Central memory CD8-positive, alpha-beta T cell (primary cell): ENCODE measurements around the gene SCNN1B.
"Not testable (repeated sequence)": the region's sequence is repeated elsewhere in the genome, so short reads cannot be mapped to it uniquely, and the experiment has no call there.

ENCODE experiments used
- ATAC-seq: fragments of 150-1000 bp; cut with Tn5 transposase; replicated peaks from 2 replicates; pipeline ENCODE4 v1.10.0; 2022; ENCODE audit warnings: mild to moderate bottlenecking, moderate FRiP score, moderate number of reproducible peaks; ENCODE audit not compliant: poor library complexity, severe bottlenecking; ENCODE audit errors: extremely low read depth
- DNase-seq, 2 donors: peaks; one replicate each; pipeline ENCODE4 v3.0.0; 2021; ENCODE audit warnings: low spot score in 2 of 2
- H3K27ac Mint-ChIP-seq: one replicate; pipeline ENCODE4 v1.8.0; 2022; ENCODE audit warnings: low read depth, mild to moderate bottlenecking, moderate library complexity, mixed read lengths
- H3K27me3 Mint-ChIP-seq: one replicate; pipeline ENCODE4 v1.8.0; 2022; ENCODE audit warnings: mixed read lengths
- H3K36me3 Mint-ChIP-seq: one replicate; pipeline ENCODE4 v1.8.0; 2022; ENCODE audit warnings: mild to moderate bottlenecking, moderate library complexity, mixed read lengths; ENCODE audit not compliant: insufficient read depth
- H3K4me1 Mint-ChIP-seq: one replicate; pipeline ENCODE4 v1.8.0; 2022; ENCODE audit warnings: mixed read lengths
- H3K4me3 Mint-ChIP-seq: one replicate; pipeline ENCODE4 v1.8.0; 2022; ENCODE audit warnings: mild to moderate bottlenecking, moderate library complexity, mixed read lengths
- H3K9me3 Mint-ChIP-seq: one replicate; pipeline ENCODE4 v1.8.0; 2022; ENCODE audit warnings: mixed read lengths

The SCNN1B gene

GRCh38 chr16:23374721-23375510 is 72.8 kb downstream of the SCNN1B start:
- no peak overlapping the region for H3K27ac Mint-ChIP-seq
- ATAC-seq, result no peak
- no peak for DNase-seq
- H3K4me3 Mint-ChIP-seq, result no peak overlapping the region
- no peaks in the 10 kb centered on the region for H3K36me3 Mint-ChIP-seq
- peaks cover 53% of the 10 kb centered on the region for H3K27me3 Mint-ChIP-seq
- no peaks in the 10 kb centered on the region for H3K4me1 Mint-ChIP-seq
- no peaks in the 10 kb centered on the region for H3K9me3 Mint-ChIP-seq

DNA sequence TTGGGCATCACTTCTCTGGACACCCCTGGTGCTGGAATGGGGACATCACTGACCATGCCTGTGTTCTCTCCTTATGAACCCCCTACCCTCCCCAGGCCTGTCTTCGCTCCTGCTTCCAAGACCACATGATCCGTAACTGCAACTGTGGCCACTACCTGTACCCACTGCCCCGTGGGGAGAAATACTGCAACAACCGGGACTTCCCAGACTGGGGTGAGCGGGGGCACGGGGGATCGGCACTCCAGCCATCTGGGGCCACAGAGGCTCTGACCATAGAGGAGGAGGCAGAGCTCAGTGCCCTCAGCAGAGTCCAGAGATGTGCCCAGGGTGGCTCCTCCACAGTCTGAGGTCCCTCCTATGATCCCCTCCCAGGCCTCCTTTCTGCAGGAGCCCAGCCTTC is 73.5 kb downstream of the SCNN1B start:
- no peaks in the 10 kb centered on the region for H3K4me1 Mint-ChIP-seq
- no peak overlapping the region for H3K4me3 Mint-ChIP-seq
- H3K27me3 Mint-ChIP-seq, result peaks cover 46% of the 10 kb centered on the region
- no peak for DNase-seq
- ATAC-seq, result no peak
- no peak overlapping the region for H3K27ac Mint-ChIP-seq
- H3K36me3 Mint-ChIP-seq, result no peaks in the 10 kb centered on the region
- H3K9me3 Mint-ChIP-seq, result no peaks in the 10 kb centered on the region

DNA sequence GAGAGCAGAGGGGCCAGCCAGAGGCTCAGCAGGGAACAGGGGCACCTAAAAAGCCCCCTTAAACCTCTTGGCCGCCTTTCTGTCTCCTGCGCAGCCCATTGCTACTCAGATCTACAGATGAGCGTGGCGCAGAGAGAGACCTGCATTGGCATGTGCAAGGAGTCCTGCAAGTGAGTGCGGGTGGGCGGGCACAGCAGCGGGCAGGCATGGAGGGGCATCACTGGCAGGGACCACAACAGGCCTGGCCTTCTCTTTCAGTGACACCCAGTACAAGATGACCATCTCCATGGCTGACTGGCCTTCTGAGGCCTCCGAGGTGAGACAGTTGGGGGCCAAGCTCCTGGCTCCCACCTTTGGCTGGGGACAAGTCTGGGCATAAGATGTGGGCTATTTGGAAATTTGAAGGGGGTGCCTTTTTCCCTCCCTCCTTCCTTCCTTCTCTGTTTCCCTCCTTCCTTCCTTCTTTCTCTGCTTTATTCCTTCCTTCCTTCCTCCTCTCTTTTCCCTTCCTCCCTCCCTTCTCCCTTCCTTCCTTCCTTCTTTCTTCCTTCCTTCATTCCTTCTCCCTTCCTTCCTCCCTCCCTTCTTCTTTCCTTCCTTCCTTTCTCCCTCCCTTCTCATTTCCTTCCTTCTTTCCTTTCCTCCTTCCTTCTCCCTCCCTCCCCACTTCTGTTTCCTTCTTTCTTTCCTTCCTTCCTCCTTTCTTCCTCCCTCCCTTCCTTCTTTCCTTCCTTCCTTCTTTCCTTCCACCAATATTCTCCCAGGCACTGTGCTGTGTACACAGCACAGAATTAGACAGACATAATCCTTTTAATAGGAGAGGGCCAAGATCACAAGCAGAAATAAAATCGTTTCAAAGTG is 75.2 kb downstream of the SCNN1B start:
- Mint-ChIP-seq H3K27me3 (peaks cover 42% of the 10 kb centered on the region), H3K36me3 (no peaks in the 10 kb centered on the region), H3K27ac (no peak overlapping the region), H3K4me1 (no peaks in the 10 kb centered on the region), H3K9me3 (no peaks in the 10 kb centered on the region), H3K4me3 (no peak overlapping the region)
- no peak for ATAC-seq
- DNase-seq, result no peak

GRCh38 chr16:23378256-23378655 is 76.2 kb downstream of the SCNN1B start:
- Mint-ChIP-seq H3K27ac (no peak overlapping the region), H3K4me1 (no peaks in the 10 kb centered on the region), H3K4me3 (no peak overlapping the region), H3K9me3 (no peaks in the 10 kb centered on the region), H3K36me3 (no peaks in the 10 kb centered on the region), H3K27me3 (peaks cover 38% of the 10 kb centered on the region)
- DNase-seq (no peak), ATAC-seq (no peak)

DNA sequence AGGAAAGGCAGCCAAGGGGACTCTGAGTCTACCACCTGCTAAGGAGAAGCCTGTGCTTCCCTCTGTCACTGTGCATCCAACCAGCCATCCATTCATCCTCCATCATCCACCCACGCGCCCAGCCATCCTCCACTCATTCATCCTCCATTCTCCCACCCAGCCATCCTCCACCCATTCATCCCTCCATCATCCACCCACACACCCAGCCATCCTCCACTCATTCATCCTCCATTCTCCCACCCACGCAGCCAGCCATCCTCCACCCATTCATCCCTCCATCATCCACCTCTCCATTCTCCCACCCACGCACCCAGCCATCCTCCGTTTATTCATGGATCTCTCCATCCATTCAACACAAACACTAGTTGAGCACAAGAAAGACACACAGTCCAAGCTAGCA is 76.8 kb downstream of the SCNN1B start:
- H3K4me3 Mint-ChIP-seq, result no peak overlapping the region
- no peaks in the 10 kb centered on the region for H3K36me3 Mint-ChIP-seq
- H3K9me3 Mint-ChIP-seq, result no peaks in the 10 kb centered on the region
- ATAC-seq, result no peak
- no peak for DNase-seq
- H3K27ac Mint-ChIP-seq, result no peak overlapping the region
- H3K27me3 Mint-ChIP-seq, result peaks cover 31% of the 10 kb centered on the region
- H3K4me1 Mint-ChIP-seq, result no peaks in the 10 kb centered on the region

DNA sequence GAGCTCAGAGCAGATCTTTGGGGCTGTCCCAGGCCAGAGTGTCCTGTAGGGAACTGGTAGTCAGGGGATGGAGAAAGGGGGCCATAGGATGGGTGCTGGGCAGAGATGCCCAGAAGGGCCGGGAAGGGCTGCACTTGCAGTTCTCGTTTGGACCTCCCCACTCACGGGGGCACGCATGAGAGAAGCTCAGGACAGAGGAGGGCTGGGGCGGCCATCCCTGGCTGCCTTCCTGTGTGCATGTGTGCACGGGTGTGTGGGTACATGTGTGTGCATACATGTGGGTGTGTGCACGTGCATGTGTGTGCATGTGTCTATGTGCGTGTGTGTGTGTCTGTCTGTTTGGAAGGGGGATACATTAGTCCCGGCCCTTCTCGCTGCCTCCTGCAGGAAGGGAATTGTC is 77.6 kb downstream of the SCNN1B start:
- Mint-ChIP-seq H3K9me3 (no peaks in the 10 kb centered on the region), H3K36me3 (peaks cover 1% of the 10 kb centered on the region), H3K4me1 (no peaks in the 10 kb centered on the region), H3K27me3 (peaks cover 29% of the 10 kb centered on the region), H3K4me3 (no peak overlapping the region), H3K27ac (no peak overlapping the region)
- DNase-seq, result no peak
- ATAC-seq, result no peak

DNA sequence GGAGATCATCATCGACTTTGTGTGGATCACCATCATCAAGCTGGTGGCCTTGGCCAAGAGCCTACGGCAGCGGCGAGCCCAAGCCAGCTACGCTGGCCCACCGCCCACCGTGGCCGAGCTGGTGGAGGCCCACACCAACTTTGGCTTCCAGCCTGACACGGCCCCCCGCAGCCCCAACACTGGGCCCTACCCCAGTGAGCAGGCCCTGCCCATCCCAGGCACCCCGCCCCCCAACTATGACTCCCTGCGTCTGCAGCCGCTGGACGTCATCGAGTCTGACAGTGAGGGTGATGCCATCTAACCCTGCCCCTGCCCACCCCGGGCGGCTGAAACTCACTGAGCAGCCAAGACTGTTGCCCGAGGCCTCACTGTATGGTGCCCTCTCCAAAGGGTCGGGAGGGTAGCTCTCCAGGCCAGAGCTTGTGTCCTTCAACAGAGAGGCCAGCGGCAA is 78.4 kb downstream of the SCNN1B start:
- Mint-ChIP-seq H3K36me3 (peaks cover 1% of the 10 kb centered on the region), H3K4me3 (no peak overlapping the region), H3K27me3 (peaks cover 24% of the 10 kb centered on the region), H3K4me1 (no peaks in the 10 kb centered on the region), H3K27ac (no peak overlapping the region), H3K9me3 (no peaks in the 10 kb centered on the region)
- DNase-seq (no peak), ATAC-seq (no peak)

DNA sequence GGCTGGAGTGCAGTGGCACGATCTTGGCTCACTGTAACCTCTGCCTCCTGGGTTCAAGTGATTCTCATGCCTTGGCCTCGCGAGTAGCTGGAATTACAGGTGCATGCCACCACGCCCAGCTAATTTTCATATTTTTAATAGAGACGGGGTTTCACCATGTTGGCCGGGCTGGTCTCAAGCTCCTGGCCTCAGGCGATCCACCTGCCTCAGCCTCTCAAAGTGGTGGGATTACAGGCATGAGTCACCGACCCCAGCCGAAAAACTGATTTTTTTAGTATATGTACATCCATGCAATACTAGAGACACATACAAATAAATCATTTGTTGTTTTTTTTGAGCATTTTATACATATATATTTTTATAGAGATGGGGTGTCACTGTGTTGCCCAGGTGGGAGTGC is 79.6 kb downstream of the SCNN1B start:
- H3K4me3 Mint-ChIP-seq, H3K9me3 Mint-ChIP-seq, DNase-seq, H3K27ac Mint-ChIP-seq, H3K4me1 Mint-ChIP-seq, H3K36me3 Mint-ChIP-seq, ATAC-seq: not testable (repeated sequence)
- H3K27me3 Mint-ChIP-seq, result peaks cover 18% of the 10 kb centered on the region

- Mint-ChIP-seq H3K27ac (no peak overlapping the region), H3K4me1 (no peaks in the 10 kb centered on the region), H3K9me3 (no peaks in the 10 kb centered on the region), H3K27me3 (peaks cover 18% of the 10 kb centered on the region), H3K36me3 (peaks cover 1% of the 10 kb centered on the region), H3K4me3 (no peak overlapping the region)
- ATAC-seq (no peak), DNase-seq (no peak)
Observed at GRCh38 chr16:23382279-23382678, 80.2 kb downstream of the SCNN1B start.

DNA sequence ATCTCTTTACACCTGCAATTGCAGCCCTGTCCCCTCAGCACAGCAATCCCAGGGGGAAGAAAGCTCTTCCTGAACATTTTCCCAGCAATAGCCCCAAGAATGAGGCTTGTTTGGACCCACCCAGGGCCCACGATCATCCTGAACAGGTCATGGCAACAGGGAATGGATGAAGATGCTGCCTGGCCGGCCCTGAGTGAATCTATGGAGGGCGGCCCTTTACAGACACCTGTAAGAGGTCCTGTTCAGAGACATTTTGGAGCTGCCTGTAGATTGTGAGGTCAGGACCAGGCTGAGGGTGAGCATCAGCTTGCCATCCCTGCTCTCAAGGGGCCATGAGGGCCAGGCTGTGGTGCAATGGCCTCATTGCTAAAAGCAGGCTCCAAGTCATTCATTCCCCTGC is 81.8 kb downstream of the SCNN1B start:
- Mint-ChIP-seq H3K4me1 (no peaks in the 10 kb centered on the region), H3K27ac (no peak overlapping the region), H3K4me3 (no peak overlapping the region), H3K9me3 (no peaks in the 10 kb centered on the region), H3K27me3 (peaks cover 7% of the 10 kb centered on the region), H3K36me3 (peaks cover 5% of the 10 kb centered on the region)
- no peak for DNase-seq
- ATAC-seq, result no peak

GRCh38 chr16:23384878-23385277 is 82.8 kb downstream of the SCNN1B start:
- DNase-seq (no peak), ATAC-seq (no peak)
- Mint-ChIP-seq H3K27me3 (no peaks in the 10 kb centered on the region), H3K9me3 (no peaks in the 10 kb centered on the region), H3K4me1 (no peaks in the 10 kb centered on the region), H3K36me3 (peaks cover 11% of the 10 kb centered on the region), H3K27ac (no peak overlapping the region), H3K4me3 (no peak overlapping the region)

DNA sequence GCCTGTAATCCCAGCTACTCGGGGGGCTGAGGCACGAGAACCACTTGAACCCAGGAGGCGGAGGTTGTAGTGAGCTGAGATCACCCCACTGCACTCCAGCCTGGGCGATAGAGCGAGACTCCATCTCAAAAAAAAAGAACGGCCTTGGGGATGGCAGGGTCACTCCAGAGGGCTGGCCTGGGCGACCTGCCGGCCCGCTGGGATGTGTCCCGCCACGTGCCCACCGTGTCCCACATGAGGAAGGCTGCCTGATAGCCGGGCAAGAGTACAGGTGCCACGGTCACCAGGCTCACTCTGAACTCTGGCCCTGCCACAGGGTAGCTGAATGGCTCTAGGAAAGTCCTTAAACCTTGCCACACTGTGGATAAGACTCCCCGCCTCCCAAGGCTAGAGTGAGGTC is 83.3 kb downstream of the SCNN1B start:
- Mint-ChIP-seq H3K4me3 (no peak overlapping the region), H3K4me1 (no peaks in the 10 kb centered on the region), H3K27ac (no peak overlapping the region), H3K36me3 (peaks cover 14% of the 10 kb centered on the region), H3K27me3 (no peaks in the 10 kb centered on the region), H3K9me3 (no peaks in the 10 kb centered on the region)
- ATAC-seq (no peak), DNase-seq (no peak)

- DNase-seq, result no peak
- H3K4me1 Mint-ChIP-seq, result no peaks in the 10 kb centered on the region
- peaks cover 19% of the 10 kb centered on the region for H3K36me3 Mint-ChIP-seq
- H3K9me3 Mint-ChIP-seq, result no peaks in the 10 kb centered on the region
- no peaks in the 10 kb centered on the region for H3K27me3 Mint-ChIP-seq
- no peak overlapping the region for H3K4me3 Mint-ChIP-seq
- no peak for ATAC-seq
- H3K27ac Mint-ChIP-seq, result no peak overlapping the region
Observed at GRCh38 chr16:23387666-23388065, 85.6 kb downstream of the SCNN1B start.
